Neural progenitor cell (in vitro differentiated cells): ENCODE data around the gene PSMC3.

ENCODE experiments used
- EZH2 ChIP-seq: fragments of 200-600 bp; sonication (generic); IDR thresholded peaks from 2 replicates; pipeline ENCODE4 v1.6.1; 2017; ENCODE audit warnings: antibody characterized with exemption, mild to moderate bottlenecking, moderate library complexity
- EZH2phosphoT487 ChIP-seq: fragments of 200-600 bp; sonication (generic); IDR thresholded peaks from 2 replicates; pipeline ENCODE4 v1.6.1; 2017; ENCODE audit warnings: antibody characterized with exemption
- TF ChIP-seq, protein P1 (sequence below): fragments of 200-600 bp; sonication (generic); IDR thresholded peaks from 2 replicates; pipeline ENCODE4 v1.5.1; 2017; ENCODE audit warnings: antibody characterized with exemption, mild to moderate bottlenecking

- TF ChIP-seq EZH2 (no peak), EZH2phosphoT487 (no peak)
- TF ChIP-seq, protein P1, sequence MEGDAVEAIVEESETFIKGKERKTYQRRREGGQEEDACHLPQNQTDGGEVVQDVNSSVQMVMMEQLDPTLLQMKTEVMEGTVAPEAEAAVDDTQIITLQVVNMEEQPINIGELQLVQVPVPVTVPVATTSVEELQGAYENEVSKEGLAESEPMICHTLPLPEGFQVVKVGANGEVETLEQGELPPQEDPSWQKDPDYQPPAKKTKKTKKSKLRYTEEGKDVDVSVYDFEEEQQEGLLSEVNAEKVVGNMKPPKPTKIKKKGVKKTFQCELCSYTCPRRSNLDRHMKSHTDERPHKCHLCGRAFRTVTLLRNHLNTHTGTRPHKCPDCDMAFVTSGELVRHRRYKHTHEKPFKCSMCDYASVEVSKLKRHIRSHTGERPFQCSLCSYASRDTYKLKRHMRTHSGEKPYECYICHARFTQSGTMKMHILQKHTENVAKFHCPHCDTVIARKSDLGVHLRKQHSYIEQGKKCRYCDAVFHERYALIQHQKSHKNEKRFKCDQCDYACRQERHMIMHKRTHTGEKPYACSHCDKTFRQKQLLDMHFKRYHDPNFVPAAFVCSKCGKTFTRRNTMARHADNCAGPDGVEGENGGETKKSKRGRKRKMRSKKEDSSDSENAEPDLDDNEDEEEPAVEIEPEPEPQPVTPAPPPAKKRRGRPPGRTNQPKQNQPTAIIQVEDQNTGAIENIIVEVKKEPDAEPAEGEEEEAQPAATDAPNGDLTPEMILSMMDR = no peak
Measured at GRCh38 chr11:47380078-47380477, 46.2 kb downstream of the PSMC3 start.
